HG03439 (cell line): Measurements from ENCODE around the gene TSPAN32.

Experiments used
- ATAC-seq: cut with Tn5 transposase; IDR thresholded peaks from one replicate; pipeline ENCODE4 v1.9.1; 2021; ENCODE audit warnings: mild to moderate bottlenecking, moderate library complexity; ENCODE audit not compliant: unreplicated experiment

The TSPAN32 gene

GRCh38 chr11:2302896-2303626 lies 1.2 kb downstream of the TSPAN32 start:
- no peak for ATAC-seq

DNA sequence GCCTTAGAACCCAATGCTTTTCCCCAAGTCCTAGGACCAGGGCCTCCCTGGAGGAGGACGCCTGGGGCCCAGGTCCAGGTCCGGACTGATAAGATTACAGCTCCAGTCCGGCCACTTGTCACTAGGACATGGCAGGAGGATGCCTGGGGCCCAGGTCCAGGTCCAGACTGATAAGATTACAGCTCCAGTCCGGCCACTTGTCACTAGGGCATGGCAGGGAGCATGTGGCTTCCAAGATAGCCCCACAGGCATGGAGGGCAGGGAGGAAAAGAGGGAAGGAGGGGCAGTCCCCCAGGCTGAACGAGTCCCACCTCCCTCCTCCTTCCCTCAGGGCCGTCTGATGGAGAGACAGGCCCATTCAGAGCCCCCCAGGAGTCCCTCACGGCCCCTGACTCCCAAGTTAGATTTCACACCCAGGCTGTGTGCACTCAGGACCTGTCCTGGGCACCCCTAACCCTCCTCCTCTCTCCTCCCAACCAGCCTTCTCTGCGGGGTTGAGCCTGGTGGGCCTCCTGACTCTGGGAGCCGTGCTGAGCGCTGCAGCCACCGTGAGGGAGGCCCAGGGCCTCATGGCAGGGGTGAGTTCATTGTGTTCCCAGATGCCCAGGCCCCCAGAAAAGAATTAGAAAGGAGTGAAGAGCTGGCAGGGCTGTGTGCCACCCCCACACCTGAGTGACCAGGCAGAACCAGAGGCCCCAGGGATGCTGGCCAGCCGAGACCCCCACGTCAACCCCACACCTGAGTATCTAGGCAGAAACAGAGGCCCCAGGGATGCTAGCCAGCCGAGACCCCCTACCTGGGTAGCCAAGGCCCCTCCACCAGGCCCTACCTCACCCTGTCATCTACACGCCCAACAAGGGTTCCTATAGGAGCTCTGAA lies 2.1 kb downstream of the TSPAN32 start:
- no peak for ATAC-seq

GRCh38 chr11:2304506-2305139 lies 2.8 kb downstream of the TSPAN32 start:
- no peak for ATAC-seq

- no peak for ATAC-seq
These were observed 3.4 kb downstream of the TSPAN32 start for GRCh38 chr11:2305140-2305778.

GRCh38 chr11:2305788-2306451 lies 4.1 kb downstream of the TSPAN32 start:
- ATAC-seq: no peak

GRCh38 chr11:2306452-2306823 lies 4.6 kb downstream of the TSPAN32 start:
- no peak for ATAC-seq

DNA sequence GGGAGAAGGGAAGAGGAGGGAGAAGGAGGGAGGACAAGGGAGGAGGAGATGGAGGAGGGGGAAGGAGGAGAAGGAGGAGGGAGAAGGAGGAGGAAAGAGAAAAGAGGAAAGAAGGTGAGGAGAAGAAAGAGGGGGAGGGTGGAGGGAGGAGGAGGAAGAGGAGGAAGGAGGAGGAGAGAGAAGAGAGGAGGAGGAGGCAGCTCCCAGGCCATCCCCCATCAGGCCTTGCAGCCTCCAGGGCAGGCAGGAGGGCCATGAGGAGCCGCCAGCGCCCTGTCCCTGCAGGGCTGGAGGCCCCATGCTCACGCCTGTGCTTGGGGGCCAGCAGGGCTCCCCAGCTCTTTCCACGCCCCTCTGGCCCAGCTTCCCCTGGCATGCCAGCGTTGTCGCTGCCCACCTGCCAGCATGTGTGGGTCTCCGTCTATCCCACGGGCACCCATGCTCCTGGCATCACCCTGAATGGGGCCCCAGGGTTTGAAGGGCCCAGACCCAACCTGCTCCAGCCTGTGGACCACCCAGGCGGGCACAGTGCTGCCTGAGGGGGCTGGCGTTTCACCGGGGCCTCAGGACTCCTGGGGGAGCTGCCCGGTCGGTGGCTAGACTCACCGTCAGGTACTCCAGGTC lies 5.2 kb downstream of the TSPAN32 start:
- ATAC-seq: no peak

DNA sequence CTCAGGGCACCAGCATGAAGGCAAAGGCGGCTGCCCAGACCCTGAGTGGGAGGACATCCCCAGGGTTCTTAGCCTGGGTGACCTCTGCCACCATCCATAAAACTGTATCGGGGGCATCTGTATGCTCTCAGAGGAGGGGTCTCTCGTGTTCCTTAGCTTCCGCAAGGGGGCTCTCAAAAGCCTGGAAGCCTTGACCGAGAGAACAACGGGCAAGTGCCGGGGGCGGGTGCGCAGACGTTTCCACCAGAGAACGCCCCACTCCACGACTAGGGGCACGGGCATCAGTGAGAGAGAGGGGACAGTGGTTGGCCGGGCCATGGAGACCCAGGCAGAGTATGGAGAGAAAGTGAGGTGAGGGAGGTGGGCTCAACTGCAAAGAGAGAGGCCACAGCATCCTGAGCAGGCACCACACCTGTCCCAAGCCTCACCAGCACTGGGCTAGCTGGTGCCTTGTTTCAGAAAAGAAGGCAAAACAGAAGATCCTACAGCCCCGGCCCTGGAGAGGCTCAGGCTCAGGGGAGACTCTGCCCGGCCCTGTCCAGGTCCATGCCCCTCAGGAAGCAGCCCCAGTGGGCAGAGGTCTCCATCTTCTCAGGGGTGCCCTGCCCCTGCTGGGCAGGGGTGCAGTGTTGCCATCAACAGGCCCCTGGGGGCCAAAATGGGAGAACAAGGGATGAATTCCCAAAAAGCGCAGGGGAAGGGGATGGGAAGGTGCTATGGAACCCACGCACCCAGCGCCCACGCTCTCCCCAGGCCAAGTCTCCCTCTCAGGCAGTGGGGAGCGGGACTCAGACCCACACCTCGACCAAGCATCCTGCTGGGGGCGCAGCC lies 5.9 kb downstream of the TSPAN32 start:
- ATAC-seq: no peak

DNA sequence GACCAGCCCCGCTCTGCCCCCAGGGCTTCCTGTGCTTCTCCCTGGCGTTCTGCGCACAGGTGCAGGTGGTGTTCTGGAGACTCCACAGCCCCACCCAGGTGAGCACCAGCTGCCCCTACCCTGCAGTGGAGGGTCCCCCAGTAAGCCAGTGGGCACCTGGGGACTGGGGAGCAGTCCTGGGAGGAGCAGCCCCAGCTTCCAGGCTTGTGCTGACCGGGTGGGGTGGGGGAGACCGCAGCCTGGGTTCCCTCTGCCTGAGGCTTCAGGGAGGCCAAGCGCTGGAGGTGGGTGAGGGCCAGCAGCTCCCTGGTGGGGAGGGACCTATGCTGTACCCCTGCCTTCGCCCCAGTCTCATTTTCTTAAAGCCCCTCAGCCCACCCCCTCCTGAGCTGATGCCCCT lies 6.9 kb downstream of the TSPAN32 start:
- no peak for ATAC-seq

DNA sequence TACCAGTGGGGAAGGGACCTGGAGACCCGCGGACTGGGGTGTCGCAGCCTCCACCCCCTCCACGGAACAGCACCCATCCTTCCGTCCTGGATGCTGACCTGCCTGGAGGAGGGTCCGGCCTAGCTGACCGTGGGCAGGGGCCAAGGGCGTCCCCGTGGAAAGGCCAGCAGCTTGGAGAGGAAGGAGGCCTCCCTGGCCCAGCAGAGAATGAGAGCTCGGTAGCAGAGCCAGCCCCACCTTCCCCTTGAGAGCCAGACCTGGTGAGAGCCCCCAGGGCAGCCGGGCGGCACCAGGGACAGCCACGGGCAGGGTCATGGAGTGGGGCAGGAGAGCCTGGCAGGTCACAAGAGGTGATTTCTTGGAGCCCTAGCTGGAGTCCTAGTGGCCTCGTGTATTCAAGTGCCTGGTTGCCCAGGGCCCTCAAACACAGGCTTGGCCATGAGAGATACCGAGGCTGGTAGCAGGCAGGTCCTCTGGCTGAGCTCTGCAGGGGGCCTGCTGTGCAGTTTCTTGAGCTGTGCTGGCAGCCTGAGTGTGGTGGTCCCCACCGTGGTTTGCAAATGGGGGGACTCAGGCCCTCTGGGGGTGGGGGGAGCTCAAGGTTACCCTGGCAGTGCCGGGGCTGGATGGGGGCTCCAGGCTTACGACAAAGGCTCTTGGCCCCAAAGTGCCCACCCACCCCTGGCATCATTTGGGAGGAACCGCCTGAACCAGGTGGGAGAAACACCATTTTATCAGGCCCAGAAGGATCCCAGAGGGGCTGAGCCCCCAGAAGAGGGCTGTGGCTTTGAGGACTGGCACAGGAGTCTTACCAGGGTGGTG lies 7.6 kb downstream of the TSPAN32 start:
- no peak for ATAC-seq

GRCh38 chr11:2310073-2310785 lies 8.4 kb downstream of the TSPAN32 start:
- ATAC-seq: no peak

DNA sequence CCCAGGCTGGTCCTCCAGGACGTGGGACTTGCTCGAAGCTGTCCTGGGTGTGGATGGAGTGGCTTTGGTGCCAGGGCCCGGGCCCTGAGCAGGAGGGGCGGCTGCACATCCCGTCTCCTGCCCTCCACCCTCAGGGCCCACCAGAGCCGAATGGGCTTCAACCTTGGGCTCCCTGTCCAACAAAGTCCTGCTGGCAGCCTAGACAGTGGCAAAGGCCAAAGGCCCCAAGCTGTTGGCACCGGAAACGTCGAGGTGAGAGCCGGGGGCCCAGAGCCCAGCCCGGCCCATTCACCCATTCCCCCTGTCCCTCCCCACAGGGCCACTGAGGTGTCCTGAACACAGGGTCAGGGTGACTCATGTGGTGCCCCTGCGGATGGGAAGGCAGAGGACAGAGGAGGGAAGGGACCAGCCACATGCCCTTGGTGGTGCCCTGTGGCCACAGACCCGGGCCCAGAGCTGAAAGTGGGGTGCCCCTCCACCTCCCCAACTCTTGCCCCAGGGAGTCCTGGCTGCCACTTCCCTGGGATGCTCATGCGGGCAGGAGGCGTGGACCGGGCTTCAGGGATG lies 9.1 kb downstream of the TSPAN32 start:
- ATAC-seq: no peak

- ATAC-seq: no peak
These were observed 9.7 kb downstream of the TSPAN32 start for GRCh38 chr11:2311353-2312133.

- no peak for ATAC-seq
These were observed 10.6 kb downstream of the TSPAN32 start for GRCh38 chr11:2312232-2313042.

DNA sequence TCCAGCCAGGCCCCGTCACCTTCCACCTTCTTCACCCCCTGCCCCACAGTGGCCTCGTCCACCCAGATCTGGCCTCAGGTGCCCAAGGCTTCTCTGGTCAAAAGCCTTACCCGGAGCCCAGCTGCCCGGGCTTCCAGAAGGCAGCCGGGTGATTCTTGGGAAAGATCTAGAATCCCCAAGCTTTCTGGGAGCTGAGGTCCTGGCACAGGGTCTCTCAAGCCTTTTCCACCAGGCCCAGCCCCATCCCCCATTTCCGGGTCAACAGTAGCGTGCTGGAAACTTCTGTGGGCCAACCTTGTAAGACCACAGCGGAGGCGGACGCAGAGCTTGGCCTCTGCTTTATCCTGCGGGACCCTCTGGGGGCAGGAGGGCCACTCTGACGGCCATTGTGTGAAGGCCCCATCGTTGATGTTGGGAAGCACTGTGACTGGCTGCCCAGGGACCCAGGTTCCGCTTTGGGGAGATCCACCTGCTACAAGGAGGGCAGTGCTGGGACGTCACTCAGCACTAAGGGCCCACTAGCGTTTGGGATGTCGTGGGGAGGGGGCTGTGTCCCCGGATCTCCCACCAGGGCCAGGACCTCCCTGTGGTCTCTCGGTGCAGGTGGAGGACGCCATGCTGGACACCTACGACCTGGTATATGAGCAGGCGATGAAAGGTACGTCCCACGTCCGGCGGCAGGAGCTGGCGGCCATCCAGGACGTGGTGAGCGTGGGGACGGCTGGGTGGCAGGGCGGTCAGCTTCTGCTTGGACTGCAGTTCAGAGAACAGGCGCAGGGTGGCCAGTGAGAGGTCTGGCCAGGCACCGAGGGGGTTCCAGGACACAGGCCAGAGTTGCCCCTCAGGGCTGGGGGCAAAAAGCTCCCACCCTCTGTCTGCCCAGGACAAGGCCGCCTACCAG lies 11.5 kb downstream of the TSPAN32 start:
- no peak for ATAC-seq
